ENCODE measurements around the gene DAPK2.
"Not testable (repeated sequence)": the region's sequence is repeated elsewhere in the genome, so short reads cannot be mapped to it uniquely, and the experiment has no call there.

DAPK2 gene

DNA sequence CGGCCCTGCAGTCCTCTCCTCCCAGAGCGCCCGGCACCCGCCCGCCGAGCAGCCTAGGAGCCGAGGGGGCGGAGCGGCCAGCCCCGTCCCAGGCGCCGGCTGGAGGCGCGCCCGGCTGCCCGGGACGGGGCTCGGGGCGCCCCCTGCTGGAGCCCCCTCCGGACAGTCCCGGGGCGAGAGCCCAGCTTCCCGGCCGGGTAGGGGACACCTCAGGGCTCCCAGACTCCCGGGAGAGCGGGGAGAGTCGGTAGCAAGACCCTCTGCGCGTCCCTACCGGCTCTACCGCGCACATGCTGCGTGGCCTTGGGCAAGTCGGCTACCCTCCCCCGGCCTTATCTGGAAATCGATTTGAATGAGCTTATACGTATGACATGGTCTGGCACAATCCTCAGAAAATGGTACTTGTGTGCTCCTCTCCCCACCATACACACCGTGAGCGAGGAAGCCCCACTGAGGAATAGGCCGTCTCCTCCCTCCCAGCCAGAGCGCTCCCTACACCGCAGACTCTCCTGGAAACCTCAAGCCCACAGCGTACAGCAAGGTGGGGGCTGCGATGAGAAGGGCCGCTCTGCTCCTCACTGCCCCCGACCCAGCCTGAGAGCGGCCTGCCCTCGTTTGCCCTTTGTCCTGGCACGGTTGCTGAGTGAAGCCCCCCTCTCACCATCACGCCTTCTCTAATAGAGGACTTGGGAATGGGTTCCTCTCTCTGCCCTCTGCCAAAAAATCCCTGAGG, at the start of gene DAPK2:
Gene DAPK2 (minus strand): TSS at position 65 of the 733 bp plus-strand sequence. CDS start 6,224 bp downstream, outside the sequence.
- peak; percentile 52 for DNase-seq (ENCODE audit: low read depth)

- DNase-seq (ENCODE audit: low read depth): no peak
Observed at GRCh38 chr15:64095431-64095794, 49.1 kb upstream of the DAPK2 start.

DNA sequence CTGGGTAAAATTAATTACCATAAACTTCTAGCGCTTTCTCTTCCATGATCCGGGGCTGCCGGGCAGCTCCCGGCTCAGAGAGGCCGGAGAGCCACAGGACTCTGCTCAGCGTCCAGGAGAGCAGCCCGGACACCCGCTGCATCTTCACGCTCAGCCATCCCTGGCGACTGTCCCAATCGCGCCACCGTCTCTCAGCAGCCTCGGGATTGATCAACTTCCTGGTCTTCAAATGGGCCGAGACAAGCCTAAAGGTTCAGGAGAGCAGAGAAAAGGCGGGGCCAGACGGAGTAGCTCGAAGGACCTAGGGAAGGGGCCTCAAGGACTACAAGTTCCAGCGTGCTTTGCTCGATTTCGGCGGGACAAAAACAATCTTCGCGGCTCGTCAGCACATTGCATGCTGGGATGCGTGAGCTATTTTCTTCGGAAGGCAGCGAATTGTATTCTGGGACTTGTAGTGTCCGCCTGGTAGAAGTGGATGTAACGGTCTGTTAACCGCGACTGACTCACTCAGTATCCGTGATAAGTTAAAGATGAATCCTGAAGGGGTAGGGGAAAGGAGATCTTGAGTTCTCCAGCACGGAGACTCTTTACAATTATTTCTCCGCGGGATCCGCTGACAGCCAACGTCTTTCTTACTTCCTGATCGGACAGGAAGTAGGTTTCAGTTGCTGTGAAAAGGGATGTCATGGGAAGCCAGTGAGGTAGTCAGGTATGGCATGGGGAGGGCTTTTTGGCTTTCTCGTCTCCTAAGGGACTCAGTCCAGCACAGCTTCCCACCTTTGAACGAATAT, 47.5 kb upstream of the DAPK2 start, which contains the start of gene CIAO2A:
Gene CIAO2A (minus strand): TSS at position 212 of the 791 bp plus-strand sequence. CDS start 70 bp downstream, at position 142.
- peak; percentile 82 for DNase-seq (ENCODE audit: low read depth)

GRCh38 chr15:64092864-64093626, 46.8 kb upstream of the DAPK2 start:
- no peak for DNase-seq (ENCODE audit: low read depth)

DNA sequence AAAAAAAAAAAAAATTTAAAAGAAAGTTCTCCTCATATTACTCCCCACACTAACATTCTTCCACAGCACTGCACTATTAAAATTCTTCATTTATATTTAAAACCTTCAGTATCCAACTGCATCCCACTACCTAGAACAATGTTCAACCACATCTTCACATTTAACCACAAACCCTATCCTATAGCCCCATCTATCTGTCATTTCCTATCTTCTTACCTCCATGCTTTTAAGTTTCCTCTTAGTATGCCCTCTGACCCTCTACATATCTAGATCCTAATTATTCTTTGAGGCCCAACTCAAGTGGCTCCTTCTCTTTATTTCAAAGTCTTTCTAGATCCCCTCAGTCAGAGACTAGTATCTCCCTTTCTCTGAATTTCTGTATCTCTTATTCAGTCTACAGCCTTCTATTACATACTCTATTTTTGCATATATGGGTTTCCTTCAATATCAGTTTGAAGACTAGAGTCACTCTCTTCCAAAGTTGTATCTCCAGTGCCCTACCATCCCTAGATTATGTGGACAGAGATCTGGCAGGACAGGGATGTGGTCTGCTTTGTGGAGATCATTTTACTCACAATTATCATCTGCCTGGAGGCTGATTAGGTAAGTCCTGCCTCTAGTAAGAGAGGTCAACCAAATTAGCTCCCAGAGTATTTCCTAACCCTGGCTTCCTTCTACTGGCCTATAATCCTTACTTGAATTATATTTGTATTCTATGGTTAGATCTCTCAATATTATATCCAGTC, 46.0 kb upstream of the DAPK2 start:
- DNase-seq (ENCODE audit: low read depth): no peak

DNA sequence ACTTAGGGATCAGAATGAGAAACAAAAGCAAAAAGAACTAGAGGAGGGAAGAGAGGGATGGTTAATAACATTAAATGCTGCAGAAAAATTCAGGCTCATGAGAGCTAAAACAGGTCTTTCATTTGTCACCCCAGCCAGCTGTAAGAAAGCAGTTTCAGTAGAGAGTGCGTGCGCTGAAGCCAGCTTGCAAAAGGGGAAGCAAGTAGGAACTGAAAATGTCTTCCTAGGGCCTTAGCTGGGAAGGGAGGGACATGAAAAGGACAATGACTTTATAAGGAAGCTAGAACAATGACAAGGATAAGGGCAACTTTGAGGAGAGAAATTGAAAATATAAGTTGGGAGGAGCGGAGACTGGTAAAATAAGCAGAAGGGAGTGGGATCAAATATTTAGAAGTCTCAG, 44.2 kb upstream of the DAPK2 start:
- no peak for DNase-seq (ENCODE audit: low read depth)

GRCh38 chr15:64089543-64090280, 43.4 kb upstream of the DAPK2 start:
- DNase-seq (ENCODE audit: low read depth): no peak

- no peak for DNase-seq (ENCODE audit: low read depth)
Observed at GRCh38 chr15:64082757-64083156, 36.5 kb upstream of the DAPK2 start.

GRCh38 chr15:64073496-64073895, 27.2 kb upstream of the DAPK2 start:
- DNase-seq (ENCODE audit: low read depth): not testable (repeated sequence)

- DNase-seq (ENCODE audit: low read depth): no peak
Observed at GRCh38 chr15:64072812-64073211, 26.5 kb upstream of the DAPK2 start.

- no peak for DNase-seq (ENCODE audit: low read depth)
Observed at GRCh38 chr15:64071931-64072765, 25.9 kb upstream of the DAPK2 start.

DNA sequence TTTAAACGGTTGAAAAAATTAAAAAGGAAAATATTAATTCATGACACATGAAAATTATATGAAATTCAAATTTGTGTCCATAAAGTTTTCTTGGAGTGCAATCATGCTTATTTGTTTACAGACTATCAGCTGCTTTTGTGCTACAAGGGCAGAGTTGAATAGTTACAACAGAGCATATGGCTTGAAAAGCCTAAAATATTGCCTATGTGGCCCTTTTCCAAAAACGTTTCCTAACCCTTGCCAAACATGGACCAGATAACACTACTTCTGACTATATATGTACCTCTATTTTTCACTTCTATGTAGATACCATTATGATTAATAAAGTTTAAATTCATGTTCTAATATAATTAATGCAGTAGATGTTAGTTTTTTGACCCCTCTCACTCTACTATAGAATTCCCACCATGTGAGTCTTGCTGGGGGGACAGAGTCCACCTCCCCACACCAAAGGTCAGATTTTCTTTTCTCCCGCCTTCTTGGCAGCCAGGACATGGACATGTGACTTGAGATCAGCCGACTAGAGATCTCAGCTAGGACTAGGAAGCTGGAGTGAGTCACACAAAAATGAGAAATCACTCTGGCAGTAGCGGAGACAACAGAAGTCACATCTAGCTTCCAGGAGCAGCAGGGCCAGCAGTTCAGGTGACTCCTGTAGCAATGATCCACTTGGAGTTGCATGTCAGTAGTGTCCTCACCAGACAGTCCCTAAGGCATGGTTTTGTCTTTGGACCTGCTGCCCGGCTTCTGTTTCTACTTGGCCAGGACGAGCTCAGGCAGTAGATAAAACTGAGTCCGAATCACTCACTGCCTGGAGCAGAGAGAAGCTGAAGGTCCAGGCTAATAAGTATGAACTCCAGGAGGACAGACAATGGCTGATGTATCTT, 24.9 kb upstream of the DAPK2 start:
- no peak for DNase-seq (ENCODE audit: low read depth)

DNA sequence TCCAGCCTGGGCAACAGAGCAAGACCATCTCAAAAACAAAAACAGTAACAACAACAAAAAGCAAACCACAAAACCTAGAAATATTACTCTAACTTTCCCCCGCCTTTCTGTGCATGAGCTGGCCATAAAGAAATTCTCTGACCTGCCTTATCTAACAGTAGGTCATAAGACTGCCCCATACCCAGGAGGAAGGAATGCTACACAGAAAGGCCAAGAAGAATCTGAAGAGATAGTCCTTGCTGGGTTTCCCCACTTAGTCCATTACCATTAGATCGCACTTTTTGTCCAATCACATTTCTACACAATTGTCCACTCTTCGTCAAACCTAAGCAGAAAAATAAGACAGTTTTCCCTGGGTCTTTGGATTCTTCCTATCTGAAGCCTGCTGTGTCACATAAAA, 23.8 kb upstream of the DAPK2 start:
- DNase-seq (ENCODE audit: low read depth): no peak

DNA sequence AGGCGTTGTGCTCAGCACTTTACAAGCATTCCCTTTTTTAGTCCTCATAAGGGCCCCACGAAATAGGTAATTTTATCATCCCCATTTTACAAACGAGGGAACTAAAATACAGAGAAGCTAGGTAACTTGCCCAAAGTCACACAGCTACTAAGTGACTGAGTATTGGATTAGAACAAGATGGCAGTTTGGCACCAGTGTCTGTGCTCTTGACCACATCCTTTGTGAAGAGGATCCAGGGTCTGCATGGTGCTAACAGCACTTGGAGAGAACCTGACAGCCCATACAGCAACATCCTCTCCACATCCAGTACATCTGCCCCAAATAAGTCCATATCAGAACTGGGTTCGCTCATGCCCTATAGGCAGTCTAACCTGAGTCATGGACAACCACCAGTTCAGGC, 21.8 kb upstream of the DAPK2 start:
- DNase-seq (ENCODE audit: low read depth): no peak

DNA sequence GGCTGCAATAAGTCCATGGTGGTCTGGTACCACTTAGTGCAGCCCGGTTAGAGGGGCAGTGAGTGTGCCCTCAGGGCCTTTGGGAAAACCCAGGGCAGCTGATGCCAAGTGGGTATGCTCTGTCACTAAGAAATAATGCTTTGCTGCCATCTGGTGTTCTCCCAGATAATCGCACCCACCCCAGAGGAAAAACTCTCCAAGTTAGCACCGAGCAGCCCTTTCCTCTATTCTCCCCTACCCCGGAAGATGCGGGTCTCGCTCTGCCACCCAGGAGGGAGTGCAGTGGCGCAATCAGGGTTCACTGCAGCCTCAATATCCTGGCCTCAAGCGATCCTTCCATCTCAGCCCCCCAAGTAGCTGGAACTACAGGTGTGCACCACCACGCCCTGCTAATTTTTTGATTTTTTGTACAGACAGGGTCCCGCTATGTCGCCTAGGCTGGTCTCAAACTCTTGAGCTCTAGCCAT, 21.3 kb upstream of the DAPK2 start:
- DNase-seq (ENCODE audit: low read depth): peak; percentile 36

- DNase-seq (ENCODE audit: low read depth): no peak
Observed at GRCh38 chr15:64066451-64066850, 20.2 kb upstream of the DAPK2 start.

- DNase-seq (ENCODE audit: low read depth): no peak
Observed at GRCh38 chr15:64060716-64061115, 14.4 kb upstream of the DAPK2 start.

- DNase-seq (ENCODE audit: low read depth): not testable (repeated sequence)
Observed at GRCh38 chr15:64059104-64059503, 12.8 kb upstream of the DAPK2 start.

DNA sequence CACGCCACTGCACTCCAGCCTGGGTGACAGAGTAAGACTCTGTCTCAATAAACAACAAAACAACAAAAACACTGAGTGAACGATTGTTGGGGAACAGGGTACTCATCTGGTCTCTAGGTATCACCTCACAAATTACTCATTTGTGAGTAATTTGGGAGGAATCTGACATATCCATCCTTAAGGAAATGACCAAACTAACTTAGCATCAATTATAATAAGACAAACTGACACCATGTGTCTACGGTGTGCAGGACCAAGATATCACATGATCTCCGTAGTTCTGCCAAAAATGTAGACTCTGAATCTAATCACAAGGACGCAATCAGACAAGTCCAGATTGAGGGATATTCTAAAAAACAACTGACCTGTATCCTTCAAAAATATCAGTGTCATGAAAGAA, 12.0 kb upstream of the DAPK2 start:
- DNase-seq (ENCODE audit: low read depth): no peak
